ENCODE results near the gene MPP2. TPM values are rescaled to one million over a fixed set of nuclear protein-coding genes. Genes with fewer than 3 reads are reported as not detected.

Gene MPP2, protein sequence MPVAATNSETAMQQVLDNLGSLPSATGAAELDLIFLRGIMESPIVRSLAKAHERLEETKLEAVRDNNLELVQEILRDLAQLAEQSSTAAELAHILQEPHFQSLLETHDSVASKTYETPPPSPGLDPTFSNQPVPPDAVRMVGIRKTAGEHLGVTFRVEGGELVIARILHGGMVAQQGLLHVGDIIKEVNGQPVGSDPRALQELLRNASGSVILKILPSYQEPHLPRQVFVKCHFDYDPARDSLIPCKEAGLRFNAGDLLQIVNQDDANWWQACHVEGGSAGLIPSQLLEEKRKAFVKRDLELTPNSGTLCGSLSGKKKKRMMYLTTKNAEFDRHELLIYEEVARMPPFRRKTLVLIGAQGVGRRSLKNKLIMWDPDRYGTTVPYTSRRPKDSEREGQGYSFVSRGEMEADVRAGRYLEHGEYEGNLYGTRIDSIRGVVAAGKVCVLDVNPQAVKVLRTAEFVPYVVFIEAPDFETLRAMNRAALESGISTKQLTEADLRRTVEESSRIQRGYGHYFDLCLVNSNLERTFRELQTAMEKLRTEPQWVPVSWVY
- total RNA-seq (10 to 100 TPM; 25.1 to 25.8 TPM), polyA plus RNA-seq (ENCODE audit: insufficient read depth, low read depth, low replicate concordance) (31.4 TPM)
- long read RNA-seq, donor 1, full-length matches to known transcripts = 4 of 4 reads
- long read RNA-seq, donor 1, partial matches to known transcripts = 0 of 4 reads
- long read RNA-seq, donor 1, other reads (novel, unspliced or antisense) = 0 of 4 reads
- long read RNA-seq, donor 2, full-length matches to known transcripts = 2 of 2 reads
- long read RNA-seq, donor 2, partial matches to known transcripts = 0 of 2 reads
- long read RNA-seq, donor 2, other reads (novel, unspliced or antisense) = 0 of 2 reads

DNA sequence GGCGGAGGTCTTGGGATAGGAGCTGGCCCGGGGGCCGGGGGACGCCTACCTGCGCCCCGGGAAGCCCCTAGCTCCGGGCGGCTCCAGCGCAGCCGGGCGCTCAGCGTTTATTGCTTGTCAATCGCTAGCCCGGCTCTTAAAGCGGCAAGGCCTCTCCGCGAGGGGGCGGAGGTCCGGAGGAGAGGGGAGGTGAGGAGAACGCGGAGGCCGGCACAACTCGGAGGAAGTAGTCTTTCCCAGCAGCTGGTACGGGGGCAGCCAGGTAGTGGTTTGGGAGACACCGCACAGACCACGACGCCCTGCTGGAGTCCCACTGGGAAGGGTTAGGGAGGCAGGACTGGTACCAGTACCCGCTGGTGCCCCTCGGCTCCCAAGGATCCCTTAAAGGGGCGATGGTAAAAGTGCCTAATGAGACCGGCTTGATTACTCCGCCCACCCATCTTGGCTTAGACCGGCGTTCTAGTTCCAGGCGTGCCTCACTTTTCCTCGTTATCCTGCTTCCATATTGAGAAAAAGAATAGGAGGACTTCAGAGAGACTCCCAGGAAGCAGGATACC, at the start of gene MPP2:
TSS of gene MPP2 (minus strand) at position 112 of the 557 bp plus-strand sequence. CDS start 3,076 bp downstream, outside the sequence.
- peak; percentile 92 for DNase-seq
- no peaks in the 10 kb centered on the region for H3K36me3 ChIP-seq (ENCODE audit: low read depth, missing control alignments)
- H3K9me3 ChIP-seq = no peaks in the 10 kb centered on the region
- 0 to 1% methylated on average over 34 to 36 of the region's 36 CpGs for WGBS, 2 donors
- peak within 1 kb of the TSS; percentile 78 to 87 for H3K4me3 ChIP-seq
- intact Hi-C loops (cut with DNase I; ENCODE audit: low total_unique reads) = no loop called here
- TF ChIP-seq POLR2A (IDR thresholded peaks at IDR 0.05) = no peak
- peak in 1 of 3 experiments; percentile 24 for TF ChIP-seq CTCF (IDR thresholded peaks at IDR 0.05)
- peaks cover 13% of the 10 kb centered on the region for H3K4me1 ChIP-seq
- peak within 1 kb of the TSS; percentile 81 to 84 for H3K27ac ChIP-seq
- no peaks in the 10 kb centered on the region for H3K27me3 ChIP-seq

DNA sequence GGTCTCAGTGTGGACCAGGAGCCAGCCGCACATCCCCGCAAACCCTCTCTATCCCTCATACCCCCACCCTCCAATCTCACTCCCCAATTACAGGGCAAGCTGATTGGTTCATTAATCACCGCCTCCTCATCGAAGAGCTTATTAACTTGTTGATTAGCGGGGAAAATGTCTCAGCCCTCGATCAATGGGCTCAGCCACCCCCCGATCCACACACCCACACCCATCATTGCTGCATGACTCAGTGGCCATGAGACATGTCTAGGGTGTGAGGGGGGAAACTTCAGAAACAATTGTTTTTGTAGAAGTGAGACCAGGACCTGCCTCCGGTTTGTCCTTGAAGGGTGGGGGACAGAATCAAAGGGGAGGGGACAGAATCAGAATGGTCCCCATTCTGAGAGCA, 48.9 kb upstream of the MPP2 start:
- H3K4me1 ChIP-seq = peaks cover 4% of the 10 kb centered on the region
- no peak for DNase-seq
- TF ChIP-seq POLR2A (IDR thresholded peaks at IDR 0.05) = no peak
- no peak for TF ChIP-seq CTCF (IDR thresholded peaks at IDR 0.05)
- no peaks in the 10 kb centered on the region for H3K27me3 ChIP-seq
- intact Hi-C loops (cut with DNase I; ENCODE audit: low total_unique reads) = no loop called here
- no peak overlapping the region for H3K4me3 ChIP-seq
- H3K27ac ChIP-seq = no peak overlapping the region
- H3K36me3 ChIP-seq (ENCODE audit: low read depth, missing control alignments) = no peaks in the 10 kb centered on the region
- WGBS, 2 donors = 82 to 86% methylated on average over 8 of the region's 8 CpGs
- H3K9me3 ChIP-seq = no peaks in the 10 kb centered on the region

- WGBS, 2 donors = 41 to 57% methylated on average over 5 to 11 of the region's 11 CpGs
- Histone ChIP-seq H3K27ac (peak within 1 kb of the TSS in 1 of 2 donors; percentile 44), H3K9me3 (no peaks in the 10 kb centered on the region), H3K4me1 (peaks cover 4% of the 10 kb centered on the region), H3K36me3 (ENCODE audit: low read depth, missing control alignments) (no peaks in the 10 kb centered on the region), H3K27me3 (no peaks in the 10 kb centered on the region), H3K4me3 (peak within 1 kb of the TSS; percentile 39 to 60)
- no peak for TF ChIP-seq POLR2A (IDR thresholded peaks at IDR 0.05)
- TF ChIP-seq CTCF (IDR thresholded peaks at IDR 0.05) = no peak
- intact Hi-C loops (cut with DNase I; ENCODE audit: low total_unique reads) = no loop called here
- no peak for DNase-seq
Measured at GRCh38 chr17:43953746-43954145, 46.4 kb upstream of the MPP2 start, which contains the start of gene PYY. Gene PYY (minus strand): TSS chr17:43953940. CDS start chr17:43953483, 457 bp downstream.

- intact Hi-C loops (cut with DNase I; ENCODE audit: low total_unique reads) = no loop called here
- H3K36me3 ChIP-seq (ENCODE audit: low read depth, missing control alignments) = no peaks in the 10 kb centered on the region
- H3K4me1 ChIP-seq = peaks cover 4% of the 10 kb centered on the region
- H3K27me3 ChIP-seq = no peaks in the 10 kb centered on the region
- 11% methylated on average over 32 to 80 of the region's 82 CpGs for WGBS, 2 donors
- TF ChIP-seq POLR2A (IDR thresholded peaks at IDR 0.05) = no peak
- TF ChIP-seq CTCF (IDR thresholded peaks at IDR 0.05) = no peak
- DNase-seq = peak; percentile 75
- H3K9me3 ChIP-seq = no peaks in the 10 kb centered on the region
- H3K4me3 ChIP-seq = peak overlapping the region; percentile 39 to 60
- peak overlapping the region; percentile 44 to 50 for H3K27ac ChIP-seq
Measured at GRCh38 chr17:43952724-43953666, 45.7 kb upstream of the MPP2 start.

Measured in testis (tissue), 5 donors.